Liver (tissue), 3 donors: Measurements from ENCODE around the gene ALPI.

ENCODE experiments used
- EGR1 ChIP-seq, 2 donors: IDR thresholded peaks; 2 replicates each; pipeline ENCODE4 v1.6.1; 2016 to 2018; ENCODE audit warnings: antibody characterized with exemption in 2 of 2, low read depth in 2 of 2
- GABPA ChIP-seq, 2 donors: IDR thresholded peaks in 1 of 2; conservative IDR thresholded peaks in 1 of 2; 2 replicates each; pipeline ENCODE4 v1.6.1; 2016; ENCODE audit warnings: antibody characterized with exemption in 2 of 2, mild to moderate bottlenecking in 1 of 2, moderate library complexity in 1 of 2
- HNF4A ChIP-seq, 2 donors: conservative IDR thresholded peaks; 2 replicates each; pipeline ENCODE4 v1.6.1; 2016; ENCODE audit warnings: antibody characterized with exemption in 2 of 2, mild to moderate bottlenecking in 2 of 2
- JUND ChIP-seq, 2 donors: IDR thresholded peaks; 2 replicates each; pipeline ENCODE4 v1.6.1; 2016; ENCODE audit warnings: antibody characterized with exemption in 2 of 2
- TAF1 ChIP-seq: conservative IDR thresholded peaks from 2 replicates; pipeline ENCODE4 v1.6.1; 2016; ENCODE audit warnings: antibody characterized with exemption, mild to moderate bottlenecking
- YY1 ChIP-seq: IDR thresholded peaks from 2 replicates; pipeline ENCODE4 v1.6.1; 2016; ENCODE audit warnings: antibody characterized with exemption, mild to moderate bottlenecking
- TF ChIP-seq, protein P1 (sequence below): fragments of 150-350 bp; IDR thresholded peaks from 2 replicates; pipeline ENCODE4 v1.5.1; 2017; ENCODE audit warnings: improper control_type of control experiment, low read depth, low read length; ENCODE audit not compliant: missing input control
- TF ChIP-seq, protein P2 (sequence below): IDR thresholded peaks from 2 replicates; pipeline ENCODE4 v1.6.1; 2016; ENCODE audit warnings: antibody characterized with exemption
- donor health status: healthy.
- donor health status: healthy.

DNA sequence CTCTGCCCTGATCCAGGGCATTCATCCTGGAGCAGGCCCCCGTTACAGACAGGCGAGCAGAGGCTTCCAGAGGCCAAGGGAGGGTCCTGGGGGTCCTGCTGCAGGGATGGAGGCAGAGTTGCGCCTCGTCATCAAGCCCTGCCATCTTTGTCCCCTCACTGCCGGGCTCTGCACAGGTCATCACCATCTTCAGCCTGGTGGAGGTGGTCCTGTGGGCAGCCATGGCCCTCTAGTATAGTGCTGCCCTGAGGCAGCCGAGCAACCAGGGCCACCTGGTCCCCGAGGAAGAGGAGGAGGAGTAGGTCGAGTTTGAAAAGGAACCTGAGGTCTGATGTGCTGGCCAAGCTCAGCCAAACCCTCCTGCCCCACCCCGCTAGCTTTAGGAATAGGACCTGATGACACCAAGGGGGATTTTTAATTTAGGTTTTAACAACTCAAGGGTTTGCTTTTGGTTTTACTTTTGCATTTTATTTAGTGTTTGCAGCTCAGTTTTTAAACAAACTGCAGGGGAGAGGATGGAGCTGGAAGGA lies 8.8 kb upstream of the ALPI start:
- TF ChIP-seq, protein P1, sequence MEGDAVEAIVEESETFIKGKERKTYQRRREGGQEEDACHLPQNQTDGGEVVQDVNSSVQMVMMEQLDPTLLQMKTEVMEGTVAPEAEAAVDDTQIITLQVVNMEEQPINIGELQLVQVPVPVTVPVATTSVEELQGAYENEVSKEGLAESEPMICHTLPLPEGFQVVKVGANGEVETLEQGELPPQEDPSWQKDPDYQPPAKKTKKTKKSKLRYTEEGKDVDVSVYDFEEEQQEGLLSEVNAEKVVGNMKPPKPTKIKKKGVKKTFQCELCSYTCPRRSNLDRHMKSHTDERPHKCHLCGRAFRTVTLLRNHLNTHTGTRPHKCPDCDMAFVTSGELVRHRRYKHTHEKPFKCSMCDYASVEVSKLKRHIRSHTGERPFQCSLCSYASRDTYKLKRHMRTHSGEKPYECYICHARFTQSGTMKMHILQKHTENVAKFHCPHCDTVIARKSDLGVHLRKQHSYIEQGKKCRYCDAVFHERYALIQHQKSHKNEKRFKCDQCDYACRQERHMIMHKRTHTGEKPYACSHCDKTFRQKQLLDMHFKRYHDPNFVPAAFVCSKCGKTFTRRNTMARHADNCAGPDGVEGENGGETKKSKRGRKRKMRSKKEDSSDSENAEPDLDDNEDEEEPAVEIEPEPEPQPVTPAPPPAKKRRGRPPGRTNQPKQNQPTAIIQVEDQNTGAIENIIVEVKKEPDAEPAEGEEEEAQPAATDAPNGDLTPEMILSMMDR, result no peak
- TF ChIP-seq, protein P2, sequence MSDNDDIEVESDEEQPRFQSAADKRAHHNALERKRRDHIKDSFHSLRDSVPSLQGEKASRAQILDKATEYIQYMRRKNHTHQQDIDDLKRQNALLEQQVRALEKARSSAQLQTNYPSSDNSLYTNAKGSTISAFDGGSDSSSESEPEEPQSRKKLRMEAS, result no peak
- TF ChIP-seq JUND (IDR thresholded peaks at IDR 0.05), result no peak
- TF ChIP-seq TAF1, result no peak
- TF ChIP-seq GABPA (IDR thresholded peaks at IDR 0.05 in 1 of 2, conservative IDR thresholded peaks at IDR 0.05 in 1 of 2), result no peak
- TF ChIP-seq YY1, result no peak
- no peak for TF ChIP-seq EGR1 (IDR thresholded peaks at IDR 0.05; ENCODE audit: low read depth in 2 of 2)
- no peak for TF ChIP-seq HNF4A (conservative IDR thresholded peaks at IDR 0.05)
